ENCODE results near the gene CACFD1.

- TF ChIP-seq, protein P1, sequence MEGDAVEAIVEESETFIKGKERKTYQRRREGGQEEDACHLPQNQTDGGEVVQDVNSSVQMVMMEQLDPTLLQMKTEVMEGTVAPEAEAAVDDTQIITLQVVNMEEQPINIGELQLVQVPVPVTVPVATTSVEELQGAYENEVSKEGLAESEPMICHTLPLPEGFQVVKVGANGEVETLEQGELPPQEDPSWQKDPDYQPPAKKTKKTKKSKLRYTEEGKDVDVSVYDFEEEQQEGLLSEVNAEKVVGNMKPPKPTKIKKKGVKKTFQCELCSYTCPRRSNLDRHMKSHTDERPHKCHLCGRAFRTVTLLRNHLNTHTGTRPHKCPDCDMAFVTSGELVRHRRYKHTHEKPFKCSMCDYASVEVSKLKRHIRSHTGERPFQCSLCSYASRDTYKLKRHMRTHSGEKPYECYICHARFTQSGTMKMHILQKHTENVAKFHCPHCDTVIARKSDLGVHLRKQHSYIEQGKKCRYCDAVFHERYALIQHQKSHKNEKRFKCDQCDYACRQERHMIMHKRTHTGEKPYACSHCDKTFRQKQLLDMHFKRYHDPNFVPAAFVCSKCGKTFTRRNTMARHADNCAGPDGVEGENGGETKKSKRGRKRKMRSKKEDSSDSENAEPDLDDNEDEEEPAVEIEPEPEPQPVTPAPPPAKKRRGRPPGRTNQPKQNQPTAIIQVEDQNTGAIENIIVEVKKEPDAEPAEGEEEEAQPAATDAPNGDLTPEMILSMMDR (conservative IDR thresholded peaks at IDR 0.05; ENCODE audit: low read length) = no peak
- TF ChIP-seq EZH2phosphoT487 (IDR thresholded peaks at IDR 0.05; ENCODE audit: borderline replicate concordance, low read depth, low read length) = no peak
Measured at GRCh38 chr9:133464638-133465037, 4.9 kb downstream of the CACFD1 start.

Measured in OCI-LY7 (cell line).